ENCODE data around the gene GPR160.
A peak's percentile ranks its signal among the peaks of the same experiment; 100 is the strongest.

The GPR160 gene

DNA sequence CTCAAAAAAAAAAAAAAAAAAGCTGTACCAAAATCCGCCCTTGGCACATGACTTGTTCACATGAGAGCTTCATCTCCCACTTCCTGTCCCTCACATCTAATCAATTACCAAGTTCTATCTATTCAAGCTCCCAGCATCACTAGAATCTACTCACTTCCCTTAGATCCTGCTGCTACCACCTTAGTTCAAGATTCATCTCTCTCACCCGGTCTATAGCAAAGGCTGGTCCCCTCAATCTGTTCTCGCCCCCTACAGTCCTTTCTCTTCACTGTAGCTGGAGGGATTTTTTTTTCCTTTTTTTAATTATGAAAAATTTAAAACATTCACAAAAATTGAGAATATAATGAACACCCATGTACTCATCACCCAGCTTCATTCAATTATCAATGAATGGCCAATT is 16.7 kb upstream of the GPR160 start:
- Histone ChIP-seq H3K79me2 (ENCODE audit: insufficient read depth, low read length) (no peaks in the 10 kb centered on the region), H3K4me3 (ENCODE audit: low read length, poor library complexity, severe bottlenecking) (no peak overlapping the region), H3K27me3 (ENCODE audit: insufficient read depth, low read length, poor library complexity, severe bottlenecking) (no peaks in the 10 kb centered on the region), H3K9me2 (replicated peaks; ENCODE audit: low read depth, low read length) (no peaks in the 10 kb centered on the region), H3K4me2 (ENCODE audit: low read depth, low read length, poor library complexity, severe bottlenecking) (no peak overlapping the region), H3F3A (ENCODE audit: low read depth) (no peaks in the 10 kb centered on the region), H3K9ac (ENCODE audit: low read depth, low read length, poor library complexity, severe bottlenecking) (no peak overlapping the region), H3K9me3 (ENCODE audit: insufficient read depth, low read depth, low read length) (no peaks in the 10 kb centered on the region), H3K4me1 (ENCODE audit: insufficient read depth, low read length, poor library complexity, severe bottlenecking) (no peaks in the 10 kb centered on the region), H4K20me1 (ENCODE audit: insufficient read depth, low read length, poor library complexity, severe bottlenecking) (no peaks in the 10 kb centered on the region), H2AFZ (ENCODE audit: low read length) (no peak overlapping the region), H3K36me3 (ENCODE audit: insufficient read depth, low read length) (no peaks in the 10 kb centered on the region)
- TF ChIP-seq, protein P1, sequence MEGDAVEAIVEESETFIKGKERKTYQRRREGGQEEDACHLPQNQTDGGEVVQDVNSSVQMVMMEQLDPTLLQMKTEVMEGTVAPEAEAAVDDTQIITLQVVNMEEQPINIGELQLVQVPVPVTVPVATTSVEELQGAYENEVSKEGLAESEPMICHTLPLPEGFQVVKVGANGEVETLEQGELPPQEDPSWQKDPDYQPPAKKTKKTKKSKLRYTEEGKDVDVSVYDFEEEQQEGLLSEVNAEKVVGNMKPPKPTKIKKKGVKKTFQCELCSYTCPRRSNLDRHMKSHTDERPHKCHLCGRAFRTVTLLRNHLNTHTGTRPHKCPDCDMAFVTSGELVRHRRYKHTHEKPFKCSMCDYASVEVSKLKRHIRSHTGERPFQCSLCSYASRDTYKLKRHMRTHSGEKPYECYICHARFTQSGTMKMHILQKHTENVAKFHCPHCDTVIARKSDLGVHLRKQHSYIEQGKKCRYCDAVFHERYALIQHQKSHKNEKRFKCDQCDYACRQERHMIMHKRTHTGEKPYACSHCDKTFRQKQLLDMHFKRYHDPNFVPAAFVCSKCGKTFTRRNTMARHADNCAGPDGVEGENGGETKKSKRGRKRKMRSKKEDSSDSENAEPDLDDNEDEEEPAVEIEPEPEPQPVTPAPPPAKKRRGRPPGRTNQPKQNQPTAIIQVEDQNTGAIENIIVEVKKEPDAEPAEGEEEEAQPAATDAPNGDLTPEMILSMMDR (conservative IDR thresholded peaks at IDR 0.05; ENCODE audit: low read length): peak; percentile 54
- TF ChIP-seq EZH2phosphoT487 (IDR thresholded peaks at IDR 0.05; ENCODE audit: borderline replicate concordance): no peak

DNA sequence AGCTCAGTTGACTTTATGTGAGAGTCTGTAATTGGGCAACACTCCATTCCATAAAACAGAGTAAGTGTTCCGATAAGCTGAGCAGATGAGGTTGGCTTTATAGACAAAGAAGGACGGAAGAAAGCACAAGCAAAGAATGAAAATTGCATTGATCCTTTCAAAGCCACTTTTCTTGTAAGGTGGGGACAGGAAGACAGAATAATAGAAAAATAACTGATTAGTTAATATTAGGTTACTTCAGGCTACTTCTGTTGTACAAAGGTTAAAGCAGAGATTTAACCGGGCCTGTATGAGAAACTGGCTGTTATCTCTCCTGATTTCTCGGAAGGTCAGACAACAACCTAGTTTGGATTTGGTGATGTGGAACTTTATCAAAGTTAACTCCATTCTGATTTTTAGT is 15.5 kb upstream of the GPR160 start:
- Histone ChIP-seq H3K36me3 (ENCODE audit: insufficient read depth, low read length) (no peaks in the 10 kb centered on the region), H3K4me1 (ENCODE audit: insufficient read depth, low read length, poor library complexity, severe bottlenecking) (no peaks in the 10 kb centered on the region), H2AFZ (ENCODE audit: low read length) (no peak overlapping the region), H3F3A (ENCODE audit: low read depth) (no peaks in the 10 kb centered on the region), H3K79me2 (ENCODE audit: insufficient read depth, low read length) (no peaks in the 10 kb centered on the region), H3K9me3 (ENCODE audit: insufficient read depth, low read depth, low read length) (no peaks in the 10 kb centered on the region), H3K4me2 (ENCODE audit: low read depth, low read length, poor library complexity, severe bottlenecking) (no peak overlapping the region), H3K9ac (ENCODE audit: low read depth, low read length, poor library complexity, severe bottlenecking) (no peak overlapping the region), H3K4me3 (ENCODE audit: low read length, poor library complexity, severe bottlenecking) (no peak overlapping the region), H4K20me1 (ENCODE audit: insufficient read depth, low read length, poor library complexity, severe bottlenecking) (no peaks in the 10 kb centered on the region), H3K27me3 (ENCODE audit: insufficient read depth, low read length, poor library complexity, severe bottlenecking) (no peaks in the 10 kb centered on the region), H3K9me2 (replicated peaks; ENCODE audit: low read depth, low read length) (no peaks in the 10 kb centered on the region)
- TF ChIP-seq EZH2phosphoT487 (IDR thresholded peaks at IDR 0.05; ENCODE audit: borderline replicate concordance): no peak
- TF ChIP-seq, protein P1 (conservative IDR thresholded peaks at IDR 0.05; ENCODE audit: low read length): no peak

DNA sequence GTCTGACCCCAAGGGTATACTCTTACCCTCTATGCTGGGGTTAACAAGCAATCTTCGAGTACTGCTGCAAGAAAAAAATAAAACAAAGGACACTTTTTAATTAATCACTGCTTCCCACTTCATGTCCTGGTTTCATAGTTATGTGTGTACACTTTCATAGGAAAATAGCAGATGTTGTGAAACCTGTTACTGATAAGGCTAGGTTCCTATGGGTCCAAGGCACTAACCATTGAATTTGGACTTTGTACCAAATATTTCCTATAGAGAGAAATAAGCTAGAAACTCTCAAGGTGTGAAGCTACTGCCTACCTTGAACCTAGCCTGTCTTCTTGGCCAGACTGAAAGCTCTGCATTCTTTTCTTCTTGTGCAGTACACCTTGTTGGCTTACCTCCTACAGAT is 14.6 kb upstream of the GPR160 start:
- TF ChIP-seq, protein P1 (conservative IDR thresholded peaks at IDR 0.05; ENCODE audit: low read length): no peak
- no peak for TF ChIP-seq EZH2phosphoT487 (IDR thresholded peaks at IDR 0.05; ENCODE audit: borderline replicate concordance)
- no peak overlapping the region for H3K4me2 ChIP-seq (ENCODE audit: low read depth, low read length, poor library complexity, severe bottlenecking)
- H3F3A ChIP-seq (ENCODE audit: low read depth): no peaks in the 10 kb centered on the region
- no peaks in the 10 kb centered on the region for H3K9me3 ChIP-seq (ENCODE audit: insufficient read depth, low read depth, low read length)
- H3K36me3 ChIP-seq (ENCODE audit: insufficient read depth, low read length): no peaks in the 10 kb centered on the region
- no peaks in the 10 kb centered on the region for H4K20me1 ChIP-seq (ENCODE audit: insufficient read depth, low read length, poor library complexity, severe bottlenecking)
- H2AFZ ChIP-seq (ENCODE audit: low read length): no peak overlapping the region
- H3K79me2 ChIP-seq (ENCODE audit: insufficient read depth, low read length): no peaks in the 10 kb centered on the region
- no peaks in the 10 kb centered on the region for H3K27me3 ChIP-seq (ENCODE audit: insufficient read depth, low read length, poor library complexity, severe bottlenecking)
- no peaks in the 10 kb centered on the region for H3K9me2 ChIP-seq (replicated peaks; ENCODE audit: low read depth, low read length)
- H3K9ac ChIP-seq (ENCODE audit: low read depth, low read length, poor library complexity, severe bottlenecking): no peak overlapping the region
- peaks cover 4% of the 10 kb centered on the region for H3K4me1 ChIP-seq (ENCODE audit: insufficient read depth, low read length, poor library complexity, severe bottlenecking)
- no peak overlapping the region for H3K4me3 ChIP-seq (ENCODE audit: low read length, poor library complexity, severe bottlenecking)

Measured in Loucy (cell line).